Memory B cell (primary cell): ENCODE measurements around the gene KCNN3.
A peak's percentile ranks its signal among the peaks of the same experiment; 100 is the strongest.

Experiments
- ATAC-seq: fragments of 150-1000 bp; cut with Tn5 transposase; 2 replicates; pipeline ENCODE4 v1.10.0; 2021; ENCODE audit warnings: low read depth, mild to moderate bottlenecking, moderate library complexity
- DNase-seq, 2 donors: peaks; one replicate each; pipeline ENCODE4 v3.0.0; 2022; ENCODE audit warnings: low spot score in 2 of 2
- H3K27ac Mint-ChIP-seq: one replicate; pipeline ENCODE4 v1.8.0; 2022; ENCODE audit warnings: mild to moderate bottlenecking, moderate library complexity, mixed read lengths
- H3K27me3 Mint-ChIP-seq: one replicate; pipeline ENCODE4 v1.8.0; 2022; ENCODE audit warnings: mixed read lengths
- H3K36me3 Mint-ChIP-seq: one replicate; pipeline ENCODE4 v1.8.0; 2022; ENCODE audit warnings: mild to moderate bottlenecking, mixed read lengths
- H3K4me1 Mint-ChIP-seq: one replicate; pipeline ENCODE4 v1.8.0; 2022; ENCODE audit warnings: mixed read lengths
- H3K4me3 Mint-ChIP-seq: one replicate; pipeline ENCODE4 v1.8.0; 2022; ENCODE audit warnings: mild to moderate bottlenecking, moderate library complexity, mixed read lengths
- H3K9me3 Mint-ChIP-seq: one replicate; pipeline ENCODE4 v1.8.0; 2022; ENCODE audit warnings: mixed read lengths

The KCNN3 gene

DNA sequence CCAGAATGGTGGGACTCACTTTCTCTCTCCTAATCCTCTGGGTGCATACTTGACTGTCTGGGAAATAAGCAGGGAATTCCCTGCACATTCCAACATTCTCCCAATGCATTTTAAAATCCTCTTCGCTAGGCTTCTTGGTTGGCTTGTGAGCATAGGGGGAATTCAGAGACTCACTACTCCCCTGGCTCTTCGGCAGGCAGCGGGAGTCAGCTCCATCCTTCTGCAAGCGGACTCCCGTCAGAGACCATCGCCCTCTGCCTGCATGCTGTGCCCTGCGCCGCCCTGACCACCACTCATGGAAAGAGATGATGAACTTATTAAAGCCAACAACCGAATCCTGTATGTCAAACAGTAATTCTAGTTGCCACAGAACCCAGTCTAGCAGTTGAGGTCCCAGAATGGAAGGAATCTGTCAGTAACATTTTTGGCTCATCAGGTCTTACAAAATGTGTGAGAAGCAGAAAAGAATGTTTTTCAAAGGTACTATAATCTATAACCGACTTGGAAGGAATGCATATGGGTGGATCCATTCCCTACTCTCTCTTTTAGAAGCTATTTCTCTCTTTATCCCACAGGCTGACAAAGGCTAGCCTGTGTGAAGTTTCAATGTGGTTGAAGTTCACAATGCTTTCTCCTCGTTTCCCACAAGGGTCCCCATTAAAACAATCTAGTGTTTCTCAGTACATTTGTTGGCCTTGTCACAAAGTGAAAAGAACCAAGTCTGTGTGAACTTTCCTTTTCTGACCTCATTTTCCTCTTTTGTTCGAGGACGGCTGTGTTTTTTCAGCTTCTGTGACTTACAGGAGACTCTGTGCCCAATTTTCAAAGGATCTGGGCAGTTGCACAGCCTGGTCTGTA lies 143.0 kb downstream of the KCNN3 start:
- Mint-ChIP-seq H3K36me3 (no peaks in the 10 kb centered on the region), H3K4me3 (no peak overlapping the region), H3K27ac (no peak overlapping the region)

DNA sequence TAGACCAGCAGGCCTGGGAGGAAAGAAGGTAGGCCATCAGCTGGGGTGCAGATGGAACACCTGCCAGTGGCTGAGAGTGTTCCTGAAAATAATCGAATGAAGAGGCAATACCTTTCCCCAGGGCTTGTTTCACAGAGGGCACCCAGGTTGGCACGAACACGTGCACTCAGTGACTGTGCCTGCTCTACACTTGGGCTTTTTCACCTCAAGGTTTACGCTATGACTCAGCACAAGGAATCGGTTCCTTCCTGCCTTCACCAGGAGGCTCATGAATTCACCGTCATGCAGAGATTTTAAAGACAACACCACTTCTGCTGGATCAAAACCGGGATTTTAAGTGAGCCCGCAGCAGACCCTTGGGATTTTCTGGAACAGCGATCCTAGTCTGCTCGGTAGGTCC lies 143.6 kb downstream of the KCNN3 start:
- Mint-ChIP-seq H3K4me3 (no peak overlapping the region), H3K4me1 (no peaks in the 10 kb centered on the region), H3K9me3 (no peaks in the 10 kb centered on the region), H3K27ac (no peak overlapping the region), H3K36me3 (no peaks in the 10 kb centered on the region), H3K27me3 (peaks cover 6% of the 10 kb centered on the region)
- DNase-seq (no peak), ATAC-seq (no peak)

More for the DNA sequence above, 143.0 kb downstream of the KCNN3 start:
- ATAC-seq: no peak
- no peak for DNase-seq
- Mint-ChIP-seq H3K9me3 (no peaks in the 10 kb centered on the region), H3K27me3 (peaks cover 8% of the 10 kb centered on the region), H3K4me1 (no peaks in the 10 kb centered on the region)

DNA sequence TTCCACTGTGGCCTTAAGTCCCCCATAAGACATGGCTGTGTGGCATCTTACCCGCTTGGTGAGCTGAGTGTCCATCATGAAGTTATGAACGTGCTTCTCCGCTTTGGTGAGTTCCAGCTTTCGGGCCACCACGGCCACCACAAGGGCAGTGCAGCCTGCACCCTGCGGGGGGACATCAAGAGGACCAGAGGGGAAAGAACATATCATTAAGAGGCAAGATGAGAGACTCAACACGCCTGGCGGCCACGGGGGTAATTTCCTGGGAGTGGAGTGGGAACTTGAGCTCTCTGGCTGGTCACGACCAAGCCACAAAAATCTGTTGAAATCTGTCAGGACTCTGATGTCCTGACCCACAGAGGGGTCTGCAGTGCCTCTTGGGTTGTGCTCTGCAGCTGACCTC lies 144.2 kb downstream of the KCNN3 start:
- no peak overlapping the region for H3K27ac Mint-ChIP-seq
- no peaks in the 10 kb centered on the region for H3K9me3 Mint-ChIP-seq
- H3K4me1 Mint-ChIP-seq: peaks cover under 1% of the 10 kb centered on the region
- DNase-seq (no peak), ATAC-seq (no peak)
- no peaks in the 10 kb centered on the region for H3K36me3 Mint-ChIP-seq
- peaks cover 6% of the 10 kb centered on the region for H3K27me3 Mint-ChIP-seq
- no peak overlapping the region for H3K4me3 Mint-ChIP-seq

DNA sequence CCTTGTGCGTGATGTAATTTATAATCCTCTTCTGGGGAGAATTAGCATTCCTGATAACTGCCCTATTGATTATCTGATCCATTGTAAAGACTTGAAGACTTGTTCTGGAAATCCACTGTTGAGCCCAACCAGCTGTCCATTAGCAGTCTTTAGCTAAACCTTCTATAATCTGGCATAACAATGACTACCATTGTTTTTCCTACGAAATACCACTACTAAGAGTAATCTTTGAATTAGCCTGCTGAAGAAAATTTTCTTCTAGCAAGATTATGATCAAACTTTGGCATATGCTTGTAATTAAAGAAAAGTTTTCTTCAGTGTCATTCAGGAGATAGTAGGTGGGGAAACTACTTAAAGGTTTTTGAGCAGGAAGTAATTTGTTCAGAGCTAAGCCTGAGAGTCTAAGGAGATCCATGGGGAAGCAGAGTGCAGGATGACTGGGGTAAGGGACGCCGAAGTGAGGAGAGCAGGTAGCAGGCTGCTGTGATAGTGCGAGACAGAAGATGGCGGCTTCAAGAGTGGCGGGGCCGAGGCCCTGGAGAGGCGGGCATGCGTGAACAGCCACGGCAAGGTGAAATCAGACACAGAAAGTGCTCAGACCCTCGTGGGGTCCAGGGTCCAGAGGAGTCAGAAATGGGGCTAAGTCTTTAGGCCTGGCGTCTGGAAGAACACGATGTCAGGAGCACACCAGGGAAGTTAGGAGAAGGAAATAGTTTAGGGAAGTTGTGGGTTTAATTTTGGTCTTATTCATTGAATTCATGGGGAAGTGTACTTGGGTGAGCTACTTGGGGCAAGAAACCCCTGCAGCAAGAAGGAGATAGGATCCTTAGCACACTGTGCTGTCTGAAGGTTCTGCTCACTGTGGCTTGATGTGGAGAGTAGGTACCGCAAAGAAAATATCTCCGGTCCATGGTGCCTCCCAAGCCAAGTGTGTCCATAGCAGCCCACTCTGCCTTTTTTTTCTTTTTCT lies 149.5 kb downstream of the KCNN3 start:
- ATAC-seq (no peak), DNase-seq (no peak)
- Mint-ChIP-seq H3K27ac (no peak overlapping the region), H3K27me3 (no peaks in the 10 kb centered on the region), H3K4me3 (no peak overlapping the region), H3K4me1 (peaks cover 7% of the 10 kb centered on the region), H3K9me3 (no peaks in the 10 kb centered on the region), H3K36me3 (no peaks in the 10 kb centered on the region)

DNA sequence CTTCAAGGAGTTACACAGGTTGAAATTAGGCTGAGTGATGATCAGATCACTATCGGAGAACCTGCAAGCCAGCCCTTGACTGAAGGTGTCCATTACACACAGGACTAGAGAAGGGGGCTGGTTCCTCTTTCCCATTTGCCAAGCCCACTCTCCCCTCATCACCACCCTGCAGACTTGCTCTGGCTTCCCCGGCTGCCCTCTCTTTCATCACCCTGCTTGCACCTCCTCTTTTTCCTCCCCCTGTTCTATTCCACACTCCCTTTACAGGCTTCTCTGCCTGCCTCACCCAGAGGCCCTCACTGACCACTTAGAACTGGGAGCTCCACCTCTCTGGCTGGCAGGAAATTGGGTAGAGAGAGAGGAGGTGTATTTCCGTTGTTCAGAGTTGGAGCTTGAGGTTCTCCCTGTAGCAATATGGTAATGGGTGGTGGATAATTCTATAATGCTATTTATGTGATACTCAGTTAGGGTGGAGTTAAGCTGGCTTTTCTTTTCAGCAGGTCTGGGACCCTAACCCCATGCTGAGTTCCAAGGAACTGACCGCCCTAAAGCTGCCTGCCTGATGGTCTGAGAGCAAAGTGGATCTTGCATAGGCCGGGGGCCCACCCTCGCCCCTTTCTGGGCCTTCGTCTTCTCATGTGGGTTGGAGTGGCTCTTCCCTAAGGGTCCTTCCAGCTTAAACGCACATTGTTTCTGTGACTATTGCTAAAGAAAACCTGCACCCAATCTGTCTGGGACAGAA lies 150.3 kb downstream of the KCNN3 start:
- no peak for DNase-seq
- H3K4me1 Mint-ChIP-seq: peaks cover 10% of the 10 kb centered on the region
- H3K4me3 Mint-ChIP-seq: no peak overlapping the region
- H3K36me3 Mint-ChIP-seq: no peaks in the 10 kb centered on the region
- no peak overlapping the region for H3K27ac Mint-ChIP-seq
- H3K27me3 Mint-ChIP-seq: no peaks in the 10 kb centered on the region
- no peak for ATAC-seq
- H3K9me3 Mint-ChIP-seq: no peaks in the 10 kb centered on the region

DNA sequence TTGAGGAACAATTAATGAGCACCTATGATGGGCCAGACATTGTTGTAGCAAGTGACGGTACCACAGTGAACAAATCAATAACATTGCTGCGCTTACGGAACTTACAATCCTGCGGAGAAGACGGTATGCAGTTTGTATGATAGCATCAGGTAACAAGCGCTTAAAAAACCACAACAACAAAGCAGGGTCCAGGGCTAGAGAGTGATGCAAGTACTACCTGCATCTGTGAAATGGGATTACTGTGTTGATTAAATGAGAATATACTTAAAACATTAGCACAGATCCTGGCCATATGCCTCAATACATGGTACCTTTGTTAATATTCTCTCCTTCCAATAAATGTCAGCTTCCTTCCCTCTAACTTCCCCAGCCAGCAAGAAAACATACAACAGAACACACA lies 151.5 kb downstream of the KCNN3 start:
- no peaks in the 10 kb centered on the region for H3K27me3 Mint-ChIP-seq
- no peak overlapping the region for H3K27ac Mint-ChIP-seq
- H3K9me3 Mint-ChIP-seq: no peaks in the 10 kb centered on the region
- ATAC-seq (no peak), DNase-seq (no peak)
- H3K4me3 Mint-ChIP-seq: no peak overlapping the region
- peaks cover 10% of the 10 kb centered on the region for H3K4me1 Mint-ChIP-seq
- no peaks in the 10 kb centered on the region for H3K36me3 Mint-ChIP-seq

DNA sequence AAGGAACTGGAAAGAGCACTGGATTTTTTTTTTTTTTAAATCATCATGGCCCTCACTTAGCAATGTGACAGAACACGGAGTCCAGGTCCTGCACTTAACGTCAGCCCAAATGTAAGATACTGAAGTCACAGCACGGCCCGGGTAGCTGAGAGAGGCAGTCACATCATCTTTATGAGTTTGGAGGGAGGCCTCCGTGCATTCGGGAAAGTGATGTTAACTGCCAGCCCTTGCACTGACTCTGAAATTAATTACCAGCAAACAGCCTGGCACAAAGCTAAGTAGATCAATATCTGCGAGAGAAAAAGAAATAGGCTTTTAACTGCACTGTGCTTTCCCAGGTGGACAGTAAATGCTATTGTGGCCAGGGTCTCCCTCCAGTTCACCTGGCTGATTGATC lies 152.6 kb downstream of the KCNN3 start:
- DNase-seq (no peak), ATAC-seq (no peak)
- H3K4me3 Mint-ChIP-seq: no peak overlapping the region
- H3K36me3 Mint-ChIP-seq: no peaks in the 10 kb centered on the region
- no peaks in the 10 kb centered on the region for H3K27me3 Mint-ChIP-seq
- no peak overlapping the region for H3K27ac Mint-ChIP-seq
- no peaks in the 10 kb centered on the region for H3K9me3 Mint-ChIP-seq
- H3K4me1 Mint-ChIP-seq: peaks cover 10% of the 10 kb centered on the region

DNA sequence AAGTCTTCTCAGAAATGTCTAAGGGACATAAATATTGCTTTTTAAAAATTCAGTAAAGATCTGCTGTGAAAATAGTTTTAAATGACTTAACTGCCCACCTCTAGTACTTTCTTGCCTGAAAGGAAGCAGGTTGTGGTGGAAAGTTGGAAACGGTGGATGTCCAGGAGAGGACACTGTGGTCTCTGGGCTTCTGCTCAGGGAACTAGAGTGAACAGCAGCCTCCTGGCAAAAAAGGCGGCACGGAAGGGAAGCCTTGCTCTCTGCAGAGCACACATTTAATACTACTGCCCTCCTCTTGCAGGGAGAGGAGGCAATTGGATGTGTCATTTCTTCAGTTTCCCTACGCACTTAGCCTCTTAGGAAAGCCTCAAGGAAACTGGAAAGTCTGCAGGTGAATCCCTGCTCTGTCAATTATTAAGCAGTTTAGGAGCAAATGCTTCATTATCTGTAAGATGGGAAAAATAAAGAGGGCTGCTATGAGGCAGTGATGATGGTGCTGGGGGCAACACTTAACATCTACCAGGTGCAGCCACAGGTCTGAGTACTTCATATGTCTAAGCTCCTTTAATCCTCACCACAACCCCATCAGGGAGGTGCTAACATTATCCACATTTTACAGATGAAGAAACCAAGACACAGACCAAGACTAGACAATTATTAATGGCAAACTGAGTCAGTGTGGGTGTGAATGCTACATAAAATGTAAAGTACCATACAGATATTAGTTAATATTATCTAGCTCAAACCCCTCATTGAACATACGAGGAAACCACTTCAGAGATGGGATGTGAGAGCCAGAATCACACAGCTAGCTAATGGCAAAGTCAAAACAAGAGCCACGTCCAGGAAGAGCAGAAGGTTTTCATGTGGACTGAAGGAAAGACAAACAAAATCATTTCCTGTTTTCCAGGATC lies 153.2 kb downstream of the KCNN3 start:
- ATAC-seq (no peak), DNase-seq (no peak)
- Mint-ChIP-seq H3K27me3 (peaks cover under 1% of the 10 kb centered on the region), H3K9me3 (no peaks in the 10 kb centered on the region), H3K27ac (no peak overlapping the region), H3K36me3 (no peaks in the 10 kb centered on the region), H3K4me1 (peaks cover 10% of the 10 kb centered on the region), H3K4me3 (no peak overlapping the region)

DNA sequence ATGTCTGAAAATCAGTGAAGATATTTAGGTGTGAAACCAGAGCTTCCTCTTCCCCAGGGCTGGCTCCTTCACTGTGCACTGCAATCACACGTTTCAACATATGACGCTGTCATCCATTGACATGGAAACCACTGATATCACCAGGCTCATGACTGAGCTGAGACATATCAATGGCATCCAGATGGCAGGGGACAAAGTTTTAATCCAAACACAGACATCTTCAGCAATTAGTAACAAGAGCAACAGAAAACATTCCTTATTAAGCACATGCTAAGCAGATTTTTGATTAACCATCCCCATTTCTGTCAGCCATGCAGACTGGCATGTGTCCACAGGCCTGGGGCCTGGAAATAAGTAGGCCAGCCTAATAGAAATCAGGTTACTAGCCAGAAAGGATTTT lies 154.1 kb downstream of the KCNN3 start:
- Mint-ChIP-seq H3K4me3 (no peak overlapping the region), H3K27me3 (peaks cover 3% of the 10 kb centered on the region), H3K9me3 (no peaks in the 10 kb centered on the region), H3K27ac (peak overlapping the region; percentile 10), H3K4me1 (peaks cover 10% of the 10 kb centered on the region), H3K36me3 (no peaks in the 10 kb centered on the region)
- peak; percentile 75 for ATAC-seq
- DNase-seq: no peak

DNA sequence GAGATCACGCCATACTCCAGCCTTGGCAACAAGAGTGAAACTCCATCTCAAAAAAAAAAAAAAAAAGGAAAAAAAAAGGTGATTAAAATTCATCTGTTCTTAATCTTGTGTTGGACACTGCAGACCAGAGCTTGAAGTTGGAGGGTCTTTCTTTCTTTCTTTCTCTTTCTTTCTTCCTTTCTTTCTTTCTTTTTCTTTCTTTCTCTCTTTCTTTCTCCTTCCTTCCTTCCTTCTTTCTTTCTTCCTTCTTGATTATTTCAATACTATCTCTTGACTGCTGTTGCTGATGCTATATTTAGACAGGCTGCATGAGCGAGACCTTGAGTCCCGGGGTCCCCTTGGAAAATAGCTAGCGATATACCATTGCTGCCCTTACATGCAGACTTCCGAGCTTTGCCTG lies 154.7 kb downstream of the KCNN3 start:
- Mint-ChIP-seq H3K4me1 (peaks cover 5% of the 10 kb centered on the region), H3K4me3 (no peak overlapping the region), H3K9me3 (no peaks in the 10 kb centered on the region), H3K36me3 (no peaks in the 10 kb centered on the region), H3K27ac (peak overlapping the region; percentile 10), H3K27me3 (peaks cover 3% of the 10 kb centered on the region)
- DNase-seq (no peak), ATAC-seq (no peak)

DNA sequence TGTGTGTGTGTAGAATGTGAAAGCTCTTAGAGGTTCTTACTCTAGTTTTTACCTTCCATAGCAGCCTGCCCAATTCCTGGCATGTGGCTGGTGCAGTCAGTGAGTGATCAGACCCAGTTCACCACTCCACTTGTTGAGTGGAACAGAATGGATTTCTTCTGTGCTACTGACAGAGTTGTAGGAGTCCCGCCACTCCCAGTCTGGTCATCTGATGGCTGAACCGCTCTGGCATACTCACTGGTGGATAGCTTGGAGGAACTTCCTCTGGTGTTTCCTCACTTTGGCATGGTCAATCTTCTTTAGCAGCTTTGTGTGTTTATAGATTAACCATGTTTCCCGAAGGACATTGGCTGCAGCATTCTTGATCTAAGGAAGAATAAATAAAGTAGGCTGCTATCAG lies 155.4 kb downstream of the KCNN3 start:
- DNase-seq: no peak
- no peak overlapping the region for H3K4me3 Mint-ChIP-seq
- H3K4me1 Mint-ChIP-seq: peaks cover 5% of the 10 kb centered on the region
- no peak overlapping the region for H3K27ac Mint-ChIP-seq
- H3K9me3 Mint-ChIP-seq: no peaks in the 10 kb centered on the region
- no peaks in the 10 kb centered on the region for H3K36me3 Mint-ChIP-seq
- peaks cover 3% of the 10 kb centered on the region for H3K27me3 Mint-ChIP-seq
- no peak for ATAC-seq

DNA sequence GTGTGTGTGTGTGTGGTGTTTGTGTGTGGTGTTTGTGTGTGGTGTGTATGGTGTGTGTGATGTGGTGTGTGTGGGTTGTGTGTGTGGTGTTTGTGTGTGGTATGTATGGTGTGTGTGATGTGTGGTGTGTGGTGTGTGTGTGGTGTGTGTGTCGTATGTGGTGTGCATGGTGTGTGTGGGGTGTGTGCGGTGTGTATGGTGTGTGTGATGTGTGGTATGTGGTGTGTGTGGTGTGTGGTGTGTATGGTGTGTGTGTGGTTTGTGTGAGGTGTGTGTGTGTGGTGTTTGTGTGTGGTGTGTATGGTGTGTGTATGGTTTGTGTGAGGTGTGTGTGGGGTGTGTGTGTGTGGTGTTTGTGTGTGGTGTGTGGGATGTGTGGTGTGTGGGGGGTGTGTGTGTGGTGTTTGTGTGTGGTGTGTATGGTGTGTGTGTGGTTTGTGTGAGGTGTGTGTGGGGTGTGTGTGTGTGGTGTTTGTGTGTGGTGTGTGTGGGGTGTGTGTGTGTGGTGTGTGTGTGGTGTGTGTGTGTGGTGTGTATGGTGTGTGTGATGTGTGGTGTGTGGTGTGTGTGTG lies 155.9 kb downstream of the KCNN3 start:
- Mint-ChIP-seq H3K9me3 (no peaks in the 10 kb centered on the region), H3K27me3 (peaks cover 4% of the 10 kb centered on the region), H3K27ac (no peak overlapping the region), H3K4me1 (peaks cover 5% of the 10 kb centered on the region), H3K36me3 (no peaks in the 10 kb centered on the region), H3K4me3 (no peak overlapping the region)
- ATAC-seq (no peak), DNase-seq (no peak)

DNA sequence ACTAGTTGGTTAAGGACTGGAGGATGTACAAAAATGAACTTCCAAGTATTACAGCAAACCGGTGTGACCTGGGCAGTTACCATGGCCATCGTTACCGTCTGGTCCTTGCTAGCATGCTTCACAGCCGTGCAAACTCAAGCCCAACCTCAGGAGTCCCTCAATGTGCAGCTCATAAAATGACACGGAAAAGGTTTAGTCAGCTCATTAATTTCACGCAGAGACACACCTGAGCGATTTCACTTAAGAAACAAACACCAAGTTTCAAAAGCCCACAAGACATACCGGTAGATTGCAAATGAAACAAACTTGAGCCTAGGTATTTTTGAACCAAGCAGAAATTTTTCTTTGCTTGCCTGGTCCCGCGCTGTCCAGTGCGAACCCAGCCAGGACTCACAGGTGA lies 157.1 kb downstream of the KCNN3 start:
- H3K4me3 Mint-ChIP-seq: no peak overlapping the region
- peaks cover 4% of the 10 kb centered on the region for H3K27me3 Mint-ChIP-seq
- no peaks in the 10 kb centered on the region for H3K9me3 Mint-ChIP-seq
- ATAC-seq (no peak), DNase-seq (no peak)
- H3K27ac Mint-ChIP-seq: no peak overlapping the region
- no peaks in the 10 kb centered on the region for H3K36me3 Mint-ChIP-seq
- H3K4me1 Mint-ChIP-seq: peaks cover 5% of the 10 kb centered on the region
